ENCODE results near the gene ARRB1. TPM values are rescaled to one million over a fixed set of nuclear protein-coding genes. Genes with fewer than 3 reads are reported as not detected.
A peak's percentile ranks its signal among the peaks of the same experiment; 100 is the strongest.

Gene ARRB1
- total and polyA plus RNA-seq, 4 donors: 39.8 to 145 (median 55.2) TPM

GRCh38 chr11:75389276-75389605, 37.8 kb upstream of the ARRB1 start:
- TF ChIP-seq CTCF (IDR thresholded peaks at IDR 0.05; ENCODE audit: control extremely low read depth, extremely low read depth): no peak
- ATAC-seq (ENCODE audit: insufficient read depth, low FRiP score) (no peak), DNase-seq (no peak)
- 75 to 86% methylated on average over 11 of the region's 11 CpGs for WGBS, 2 donors
- Histone ChIP-seq H3K27ac (ENCODE audit: low read depth in 1 of 2, low read length in 1 of 2) (no peak overlapping the region), H3K9me3 (ENCODE audit: control insufficient read depth in 4 of 4, insufficient read depth in 3 of 4, low read length in 3 of 4) (peaks cover 0 to 2% (median 0%) of the 10 kb centered on the region in 4 donors), H3K4me3 (no peak overlapping the region), H3K36me3 (ENCODE audit: control insufficient read depth in 4 of 4, insufficient read depth in 4 of 4, low read length in 4 of 4) (no peaks in the 10 kb centered on the region), H3K27me3 (ENCODE audit: control insufficient read depth in 3 of 3, insufficient read depth in 3 of 3, low read length in 2 of 3) (no peaks in the 10 kb centered on the region), H3K4me1 (ENCODE audit: control insufficient read depth in 5 of 5, insufficient read depth in 5 of 5, low read length in 5 of 5) (peaks cover 0 to 4% (median 0%) of the 10 kb centered on the region in 5 donors), H3K9ac (ENCODE audit: insufficient read depth in 1 of 2, low read length in 2 of 2) (no peak overlapping the region)

- Histone ChIP-seq H3K4me3 (no peak overlapping the region), H3K4me1 (ENCODE audit: control insufficient read depth in 5 of 5, insufficient read depth in 5 of 5, low read length in 5 of 5) (peaks cover 0 to 4% (median 0%) of the 10 kb centered on the region in 5 donors), H3K27ac (ENCODE audit: low read depth in 1 of 2, low read length in 1 of 2) (peak overlapping the region in 1 of 2 donors; percentile 68), H3K27me3 (ENCODE audit: control insufficient read depth in 3 of 3, insufficient read depth in 3 of 3, low read length in 2 of 3) (no peaks in the 10 kb centered on the region), H3K9ac (ENCODE audit: insufficient read depth in 1 of 2, low read length in 2 of 2) (no peak overlapping the region), H3K9me3 (ENCODE audit: control insufficient read depth in 4 of 4, insufficient read depth in 3 of 4, low read length in 3 of 4) (peaks cover 0 to 2% (median 0%) of the 10 kb centered on the region in 4 donors), H3K36me3 (ENCODE audit: control insufficient read depth in 4 of 4, insufficient read depth in 4 of 4, low read length in 4 of 4) (no peaks in the 10 kb centered on the region)
- ATAC-seq (ENCODE audit: insufficient read depth, low FRiP score): peak; percentile 80
- peak; percentile 88 for TF ChIP-seq CTCF (IDR thresholded peaks at IDR 0.05; ENCODE audit: control extremely low read depth, extremely low read depth)
- 27 to 32% methylated on average over 9 of the region's 9 CpGs for WGBS, 2 donors
- DNase-seq: peak; percentile 83 to 87 (median 86)
Observed at GRCh38 chr11:75388386-75389275, 37.2 kb upstream of the ARRB1 start.

- ATAC-seq (ENCODE audit: insufficient read depth, low FRiP score): no peak
- no peak for TF ChIP-seq CTCF (IDR thresholded peaks at IDR 0.05; ENCODE audit: control extremely low read depth, extremely low read depth)
- WGBS, 2 donors: 74 to 84% methylated on average over 3 of the region's 3 CpGs
- Histone ChIP-seq H3K27me3 (ENCODE audit: control insufficient read depth in 3 of 3, insufficient read depth in 3 of 3, low read length in 2 of 3) (no peaks in the 10 kb centered on the region), H3K9me3 (ENCODE audit: control insufficient read depth in 4 of 4, insufficient read depth in 3 of 4, low read length in 3 of 4) (peaks cover 0 to 2% (median 0%) of the 10 kb centered on the region in 4 donors), H3K36me3 (ENCODE audit: control insufficient read depth in 4 of 4, insufficient read depth in 4 of 4, low read length in 4 of 4) (no peaks in the 10 kb centered on the region), H3K4me1 (ENCODE audit: control insufficient read depth in 5 of 5, insufficient read depth in 5 of 5, low read length in 5 of 5) (peaks cover 0 to 4% (median 0%) of the 10 kb centered on the region in 5 donors), H3K4me3 (no peak overlapping the region), H3K27ac (ENCODE audit: low read depth in 1 of 2, low read length in 1 of 2) (no peak overlapping the region), H3K9ac (ENCODE audit: insufficient read depth in 1 of 2, low read length in 2 of 2) (no peak overlapping the region)
- no peak for DNase-seq
Observed at GRCh38 chr11:75387736-75388294, 36.4 kb upstream of the ARRB1 start.
